ENCODE data around the gene ZFY.

GRCh38 chrY:2936436-2936750 lies 1.2 kb downstream of the ZFY start:
- TF ChIP-seq, protein P1, sequence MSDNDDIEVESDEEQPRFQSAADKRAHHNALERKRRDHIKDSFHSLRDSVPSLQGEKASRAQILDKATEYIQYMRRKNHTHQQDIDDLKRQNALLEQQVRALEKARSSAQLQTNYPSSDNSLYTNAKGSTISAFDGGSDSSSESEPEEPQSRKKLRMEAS (IDR thresholded peaks at IDR 0.05): no peak
- TF ChIP-seq, protein P2, sequence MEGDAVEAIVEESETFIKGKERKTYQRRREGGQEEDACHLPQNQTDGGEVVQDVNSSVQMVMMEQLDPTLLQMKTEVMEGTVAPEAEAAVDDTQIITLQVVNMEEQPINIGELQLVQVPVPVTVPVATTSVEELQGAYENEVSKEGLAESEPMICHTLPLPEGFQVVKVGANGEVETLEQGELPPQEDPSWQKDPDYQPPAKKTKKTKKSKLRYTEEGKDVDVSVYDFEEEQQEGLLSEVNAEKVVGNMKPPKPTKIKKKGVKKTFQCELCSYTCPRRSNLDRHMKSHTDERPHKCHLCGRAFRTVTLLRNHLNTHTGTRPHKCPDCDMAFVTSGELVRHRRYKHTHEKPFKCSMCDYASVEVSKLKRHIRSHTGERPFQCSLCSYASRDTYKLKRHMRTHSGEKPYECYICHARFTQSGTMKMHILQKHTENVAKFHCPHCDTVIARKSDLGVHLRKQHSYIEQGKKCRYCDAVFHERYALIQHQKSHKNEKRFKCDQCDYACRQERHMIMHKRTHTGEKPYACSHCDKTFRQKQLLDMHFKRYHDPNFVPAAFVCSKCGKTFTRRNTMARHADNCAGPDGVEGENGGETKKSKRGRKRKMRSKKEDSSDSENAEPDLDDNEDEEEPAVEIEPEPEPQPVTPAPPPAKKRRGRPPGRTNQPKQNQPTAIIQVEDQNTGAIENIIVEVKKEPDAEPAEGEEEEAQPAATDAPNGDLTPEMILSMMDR (IDR thresholded peaks at IDR 0.05; ENCODE audit: low read depth, low read length, missing input control): no peak
- TF ChIP-seq, protein P3, sequence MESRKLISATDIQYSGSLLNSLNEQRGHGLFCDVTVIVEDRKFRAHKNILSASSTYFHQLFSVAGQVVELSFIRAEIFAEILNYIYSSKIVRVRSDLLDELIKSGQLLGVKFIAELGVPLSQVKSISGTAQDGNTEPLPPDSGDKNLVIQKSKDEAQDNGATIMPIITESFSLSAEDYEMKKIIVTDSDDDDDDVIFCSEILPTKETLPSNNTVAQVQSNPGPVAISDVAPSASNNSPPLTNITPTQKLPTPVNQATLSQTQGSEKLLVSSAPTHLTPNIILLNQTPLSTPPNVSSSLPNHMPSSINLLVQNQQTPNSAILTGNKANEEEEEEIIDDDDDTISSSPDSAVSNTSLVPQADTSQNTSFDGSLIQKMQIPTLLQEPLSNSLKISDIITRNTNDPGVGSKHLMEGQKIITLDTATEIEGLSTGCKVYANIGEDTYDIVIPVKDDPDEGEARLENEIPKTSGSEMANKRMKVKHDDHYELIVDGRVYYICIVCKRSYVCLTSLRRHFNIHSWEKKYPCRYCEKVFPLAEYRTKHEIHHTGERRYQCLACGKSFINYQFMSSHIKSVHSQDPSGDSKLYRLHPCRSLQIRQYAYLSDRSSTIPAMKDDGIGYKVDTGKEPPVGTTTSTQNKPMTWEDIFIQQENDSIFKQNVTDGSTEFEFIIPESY (IDR thresholded peaks at IDR 0.05): no peak

All from liver (tissue), 2 donors.